AG10803 (cell line): Measurements from ENCODE around the gene CSF2.

Experiments used
- DNase-seq: peaks from one replicate; pipeline ENCODE4 v3.0.0; 2010; ENCODE audit warnings: low read depth
- H3K4me3 ChIP-seq: 2 replicates; pipeline ENCODE4 v1.5.1; 2011; ENCODE audit warnings: mild to moderate bottlenecking, low read length, control low read depth
- CTCF ChIP-seq: conservative IDR thresholded peaks from 2 replicates; pipeline ENCODE4 v1.5.1; 2011; ENCODE audit warnings: mild to moderate bottlenecking, low read length, control low read depth, inconsistent platforms

CSF2 gene

GRCh38 chr5:132098151-132098594, 24.6 kb downstream of the CSF2 start:
- H3K4me3 ChIP-seq, result no peak overlapping the region
- DNase-seq, result peak; percentile 42
- TF ChIP-seq CTCF, result no peak

GRCh38 chr5:132098621-132099020, 25.0 kb downstream of the CSF2 start:
- no peak for TF ChIP-seq CTCF
- no peak for DNase-seq
- H3K4me3 ChIP-seq, result no peak overlapping the region

- DNase-seq, result no peak
- no peak for TF ChIP-seq CTCF
Measured at GRCh38 chr5:132099076-132099748, 25.6 kb downstream of the CSF2 start.

GRCh38 chr5:132099905-132100304, 26.3 kb downstream of the CSF2 start:
- no peak for DNase-seq
- no peak for TF ChIP-seq CTCF

More at GRCh38 chr5:132099076-132099748, 25.6 kb downstream of the CSF2 start:
- no peak overlapping the region for H3K4me3 ChIP-seq

GRCh38 chr5:132100672-132101261, 27.2 kb downstream of the CSF2 start:
- no peak for DNase-seq
- H3K4me3 ChIP-seq, result no peak overlapping the region
- TF ChIP-seq CTCF, result no peak

More at GRCh38 chr5:132099905-132100304, 26.3 kb downstream of the CSF2 start:
- no peak overlapping the region for H3K4me3 ChIP-seq

- H3K4me3 ChIP-seq, result no peak overlapping the region
- no peak for DNase-seq
- TF ChIP-seq CTCF, result no peak
Measured at GRCh38 chr5:132101385-132101880, 27.8 kb downstream of the CSF2 start.
